Right cardiac atrium (tissue), 5 donors: ENCODE measurements around the gene PPFIBP2. TPM values are rescaled to one million over a fixed set of nuclear protein-coding genes. Genes with fewer than 3 reads are reported as not detected.

Experiments used
- ATAC-seq, 2 donors: fragments of 200-7000 bp; cut with Tn5 transposase; one replicate each; pipeline versions ENCODE4 v1.8.0 to v1.9.1; 2020; ENCODE audit warnings: moderate library complexity in 2 of 2, mild to moderate bottlenecking in 1 of 2
- DNase-seq, 3 donors: peaks; one replicate each; pipeline ENCODE4 v3.0.0-alpha.2; 2020
- H3K27ac ChIP-seq: one replicate; pipeline ENCODE4 v1.5.1; 2013; ENCODE audit warnings: mild to moderate bottlenecking, low read length, control low read depth, moderate library complexity
- H3K27me3 ChIP-seq: one replicate; pipeline ENCODE4 v1.6.1; 2013; ENCODE audit not compliant: control insufficient read depth, insufficient read depth
- H3K4me1 ChIP-seq: one replicate; pipeline ENCODE4 v1.6.1; 2013; ENCODE audit warnings: low read length; ENCODE audit not compliant: control insufficient read depth, insufficient read depth
- H3K4me3 ChIP-seq: one replicate; pipeline ENCODE4 v1.5.1; 2013; ENCODE audit warnings: low read length, control low read depth
- H3K9me3 ChIP-seq: one replicate; pipeline ENCODE4 v1.6.1; 2013; ENCODE audit warnings: low read length; ENCODE audit not compliant: control insufficient read depth
- WGBS: extraction: QIAGEN DNeasy Blood & Tissue Kit; methylation state at CpG from one replicate; pipeline ENCODE4 v1.1.7; 2013; 5-methylcytosine and 5-hydroxymethylcytosine counted together
- intact Hi-C, 4 donors: fragments of 100-400 bp; cut with DNase I; formaldehyde crosslinking; loops; one replicate each; pipeline versions ENCODE4 v1.11.0 to v1.14.0; 2022 to 2023
- polyA plus RNA-seq: library from polyadenylated mRNA; stranded (reverse); fragments of 200-250 nt; gene quantifications from one replicate; pipeline ENCODE4 v1.2.3, GENCODE V29; 2013
- total RNA-seq, 4 donors: library from RNA; stranded (reverse); fragmentation: NEBNext Ultra II Directional; extraction: Animal tissue kit (Norgen Biotek cat#: 25700); gene quantifications; one replicate each; pipeline ENCODE4 v1.2.1, GENCODE V29; 2021
- donor health status: healthy with polysubstance abuse.
- donor health status: DM: no; HTN: yes; CAD: no.
- donor health status: DM: no; HTN: no; CAD: no.
- donor health status: DM: no; HTN: yes; CAD: no; lungs with severe emphysema.
- donor health status: DM: yes; HTN: yes; CAD: no.

The PPFIBP2 gene
- total and polyA plus RNA-seq, 5 donors, result 13.7 to 45.3 (median 25.0) TPM

- 45% methylated on average over 6 of the region's 6 CpGs for WGBS
- Histone ChIP-seq H3K4me1 (no peaks in the 10 kb centered on the region), H3K27me3 (no peaks in the 10 kb centered on the region), H3K4me3 (peak overlapping the region; percentile 50), H3K27ac (no peak overlapping the region), H3K9me3 (no peaks in the 10 kb centered on the region)
- ATAC-seq (peak in 1 of 2 donors; percentile 33), DNase-seq (peak in 2 of 3 donors; percentile 22 to 67)
- intact Hi-C loops, result no loop called here
These were observed 27.0 kb upstream of the PPFIBP2 start for GRCh38 chr11:7486781-7487140.

- WGBS, result 41% methylated on average over 2 of the region's 2 CpGs
- intact Hi-C loops, result no loop called here
- peak overlapping the region; percentile 50 for H3K4me3 ChIP-seq
These were observed 26.4 kb upstream of the PPFIBP2 start for GRCh38 chr11:7487360-7487759.

GRCh38 chr11:7488681-7489080 lies 25.1 kb upstream of the PPFIBP2 start:
- no peaks in the 10 kb centered on the region for H3K9me3 ChIP-seq
- H3K4me1 ChIP-seq, result peaks cover 2% of the 10 kb centered on the region
- 92% methylated on average over 1 of the region's 1 CpG for WGBS
- no peak overlapping the region for H3K4me3 ChIP-seq
- no peak overlapping the region for H3K27ac ChIP-seq
- no peaks in the 10 kb centered on the region for H3K27me3 ChIP-seq
- DNase-seq, result no peak
- intact Hi-C loops, result no loop called here
- no peak for ATAC-seq

More at GRCh38 chr11:7487360-7487759, 26.4 kb upstream of the PPFIBP2 start:
- ATAC-seq (no peak), DNase-seq (no peak)
- H3K27me3 ChIP-seq, result no peaks in the 10 kb centered on the region
- no peak overlapping the region for H3K27ac ChIP-seq
- H3K4me1 ChIP-seq, result peaks cover 2% of the 10 kb centered on the region
- no peaks in the 10 kb centered on the region for H3K9me3 ChIP-seq

GRCh38 chr11:7489376-7489775 lies 24.4 kb upstream of the PPFIBP2 start:
- Histone ChIP-seq H3K4me1 (peaks cover 2% of the 10 kb centered on the region), H3K27me3 (no peaks in the 10 kb centered on the region), H3K9me3 (no peaks in the 10 kb centered on the region), H3K4me3 (no peak overlapping the region), H3K27ac (no peak overlapping the region)
- 84% methylated on average over 2 of the region's 2 CpGs for WGBS
- intact Hi-C loops, result no loop called here
- ATAC-seq (no peak), DNase-seq (no peak)

- ATAC-seq, result peak; percentile 8 to 69
- H3K4me1 ChIP-seq, result peaks cover 2% of the 10 kb centered on the region
- WGBS, result 75% methylated on average over 4 of the region's 4 CpGs
- intact Hi-C loops, result no loop called here
- H3K27ac ChIP-seq, result no peak overlapping the region
- H3K4me3 ChIP-seq, result no peak overlapping the region
- DNase-seq, result no peak
- no peaks in the 10 kb centered on the region for H3K9me3 ChIP-seq
- no peaks in the 10 kb centered on the region for H3K27me3 ChIP-seq
These were observed 23.7 kb upstream of the PPFIBP2 start for GRCh38 chr11:7490054-7490453.

- intact Hi-C loops, result no loop called here
- H3K27ac ChIP-seq, result no peak overlapping the region
- peaks cover 2% of the 10 kb centered on the region for H3K4me1 ChIP-seq
- peak in 1 of 2 donors; percentile 42 for ATAC-seq
- no peak overlapping the region for H3K4me3 ChIP-seq
- WGBS, result 82% methylated on average over 1 of the region's 1 CpG
- H3K9me3 ChIP-seq, result no peaks in the 10 kb centered on the region
- DNase-seq, result no peak
- H3K27me3 ChIP-seq, result no peaks in the 10 kb centered on the region
These were observed 23.3 kb upstream of the PPFIBP2 start for GRCh38 chr11:7490535-7490934.

- no peaks in the 10 kb centered on the region for H3K9me3 ChIP-seq
- WGBS, result 35% methylated on average over 1 of the region's 1 CpG
- intact Hi-C loops, result no loop called here
These were observed 21.5 kb upstream of the PPFIBP2 start for GRCh38 chr11:7492253-7492652.

GRCh38 chr11:7493670-7494069 lies 20.1 kb upstream of the PPFIBP2 start:
- H3K9me3 ChIP-seq, result no peaks in the 10 kb centered on the region
- no peak overlapping the region for H3K4me3 ChIP-seq
- H3K4me1 ChIP-seq, result peaks cover 2% of the 10 kb centered on the region
- DNase-seq, result no peak
- ATAC-seq, result no peak
- WGBS, result 94% methylated on average over 2 of the region's 2 CpGs
- intact Hi-C loops, result no loop called here
- no peak overlapping the region for H3K27ac ChIP-seq
- H3K27me3 ChIP-seq, result no peaks in the 10 kb centered on the region

More at GRCh38 chr11:7492253-7492652, 21.5 kb upstream of the PPFIBP2 start:
- Histone ChIP-seq H3K4me1 (peaks cover 2% of the 10 kb centered on the region), H3K27me3 (no peaks in the 10 kb centered on the region), H3K27ac (no peak overlapping the region), H3K4me3 (no peak overlapping the region)
- ATAC-seq, result peak; percentile 40 to 56
- DNase-seq, result no peak

- intact Hi-C loops, result no loop called here
- Histone ChIP-seq H3K27me3 (no peaks in the 10 kb centered on the region), H3K4me3 (no peak overlapping the region), H3K9me3 (no peaks in the 10 kb centered on the region), H3K4me1 (peaks cover 2% of the 10 kb centered on the region), H3K27ac (no peak overlapping the region)
- DNase-seq (no peak), ATAC-seq (no peak)
- 88% methylated on average over 5 of the region's 5 CpGs for WGBS
These were observed 19.6 kb upstream of the PPFIBP2 start for GRCh38 chr11:7494086-7494745.

- Histone ChIP-seq H3K27ac (no peak overlapping the region), H3K9me3 (no peaks in the 10 kb centered on the region), H3K4me3 (no peak overlapping the region), H3K4me1 (peaks cover 2% of the 10 kb centered on the region), H3K27me3 (no peaks in the 10 kb centered on the region)
- DNase-seq (peak in 1 of 3 donors; percentile 47), ATAC-seq (peak; percentile 29 to 35)
- intact Hi-C loops, result no loop called here
- WGBS, result 75% methylated on average over 4 of the region's 4 CpGs
These were observed 17.8 kb upstream of the PPFIBP2 start for GRCh38 chr11:7495882-7496551.

- Histone ChIP-seq H3K9me3 (no peaks in the 10 kb centered on the region), H3K4me3 (no peak overlapping the region), H3K27ac (no peak overlapping the region), H3K4me1 (no peaks in the 10 kb centered on the region), H3K27me3 (no peaks in the 10 kb centered on the region)
- WGBS, result 79% methylated on average over 4 of the region's 4 CpGs
- DNase-seq (no peak), ATAC-seq (no peak)
- intact Hi-C loops, result no loop called here
These were observed 15.6 kb upstream of the PPFIBP2 start for GRCh38 chr11:7498193-7498592.
